GM10248 (cell line): Measurements from ENCODE around the gene CRIP2.

ENCODE experiments used
- CTCF ChIA-PET: fragments of 300-600 bp; sonication (Branson Sonifier 250); formaldehyde crosslinking; extraction: SDS; loops from one replicate; lab custom pipeline; 2021; ENCODE audit warnings: antibody characterized with exemption; lab: Yijun Ruan, JAX
- POLR2A ChIA-PET: fragments of 350-650 bp; sonication (Branson Sonifier 250); formaldehyde crosslinking; extraction: SDS; loops from one replicate; lab custom pipeline; 2020; ENCODE audit warnings: antibody characterized with exemption; lab: Yijun Ruan, JAX
- DNase-seq: peaks from one replicate; pipeline ENCODE4 v3.0.0; 2012; ENCODE audit errors: extremely low spot score
- TF ChIP-seq, protein P1 (sequence below): IDR thresholded peaks from 2 replicates; pipeline ENCODE4 v1.5.1; 2012; ENCODE audit warnings: mild to moderate bottlenecking, low read depth; ENCODE audit errors: extremely low read depth, missing control alignments, control extremely low read depth

CRIP2 gene

DNA sequence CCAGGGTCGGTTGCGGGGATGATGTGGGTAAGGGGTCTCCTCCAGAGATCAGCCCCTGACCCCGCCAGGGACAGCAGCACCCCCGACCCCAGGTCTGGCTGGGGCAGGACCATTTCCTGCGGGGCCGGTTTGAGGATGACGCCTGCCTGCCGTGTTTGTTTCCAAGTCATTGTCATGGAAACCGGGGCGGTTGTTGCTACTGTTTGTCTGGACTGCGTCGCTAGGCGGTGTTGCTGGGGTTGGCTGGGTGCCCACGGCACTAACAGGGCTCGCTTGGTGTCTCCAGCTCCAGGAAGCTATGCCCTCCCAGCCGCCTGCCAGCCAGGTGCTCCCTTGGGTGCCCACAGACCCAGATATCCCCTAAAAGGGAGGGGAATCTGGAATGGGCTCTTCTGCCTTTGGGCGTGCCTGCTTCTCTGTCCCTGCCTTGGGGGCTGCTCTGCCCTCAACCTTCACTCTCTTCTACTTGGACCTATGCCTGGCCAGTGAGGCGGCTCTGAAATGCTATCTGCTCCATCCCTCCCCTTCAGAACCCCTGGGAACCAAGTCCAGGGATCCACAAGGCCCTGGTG is 7.4 kb downstream of the CRIP2 start:
- CTCF ChIA-PET = interaction anchor here (0.6 to 3.5 kb wide), 17 partner anchors 10 to 391 kb away, joined by 3 to 91 read pairs (median 9); partner anchors contain the start of genes BRF1 and TEDC1
- POLR2A ChIA-PET = no interaction called here
- TF ChIP-seq, protein P1, sequence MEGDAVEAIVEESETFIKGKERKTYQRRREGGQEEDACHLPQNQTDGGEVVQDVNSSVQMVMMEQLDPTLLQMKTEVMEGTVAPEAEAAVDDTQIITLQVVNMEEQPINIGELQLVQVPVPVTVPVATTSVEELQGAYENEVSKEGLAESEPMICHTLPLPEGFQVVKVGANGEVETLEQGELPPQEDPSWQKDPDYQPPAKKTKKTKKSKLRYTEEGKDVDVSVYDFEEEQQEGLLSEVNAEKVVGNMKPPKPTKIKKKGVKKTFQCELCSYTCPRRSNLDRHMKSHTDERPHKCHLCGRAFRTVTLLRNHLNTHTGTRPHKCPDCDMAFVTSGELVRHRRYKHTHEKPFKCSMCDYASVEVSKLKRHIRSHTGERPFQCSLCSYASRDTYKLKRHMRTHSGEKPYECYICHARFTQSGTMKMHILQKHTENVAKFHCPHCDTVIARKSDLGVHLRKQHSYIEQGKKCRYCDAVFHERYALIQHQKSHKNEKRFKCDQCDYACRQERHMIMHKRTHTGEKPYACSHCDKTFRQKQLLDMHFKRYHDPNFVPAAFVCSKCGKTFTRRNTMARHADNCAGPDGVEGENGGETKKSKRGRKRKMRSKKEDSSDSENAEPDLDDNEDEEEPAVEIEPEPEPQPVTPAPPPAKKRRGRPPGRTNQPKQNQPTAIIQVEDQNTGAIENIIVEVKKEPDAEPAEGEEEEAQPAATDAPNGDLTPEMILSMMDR = no peak
- peak; percentile 95 for DNase-seq

DNA sequence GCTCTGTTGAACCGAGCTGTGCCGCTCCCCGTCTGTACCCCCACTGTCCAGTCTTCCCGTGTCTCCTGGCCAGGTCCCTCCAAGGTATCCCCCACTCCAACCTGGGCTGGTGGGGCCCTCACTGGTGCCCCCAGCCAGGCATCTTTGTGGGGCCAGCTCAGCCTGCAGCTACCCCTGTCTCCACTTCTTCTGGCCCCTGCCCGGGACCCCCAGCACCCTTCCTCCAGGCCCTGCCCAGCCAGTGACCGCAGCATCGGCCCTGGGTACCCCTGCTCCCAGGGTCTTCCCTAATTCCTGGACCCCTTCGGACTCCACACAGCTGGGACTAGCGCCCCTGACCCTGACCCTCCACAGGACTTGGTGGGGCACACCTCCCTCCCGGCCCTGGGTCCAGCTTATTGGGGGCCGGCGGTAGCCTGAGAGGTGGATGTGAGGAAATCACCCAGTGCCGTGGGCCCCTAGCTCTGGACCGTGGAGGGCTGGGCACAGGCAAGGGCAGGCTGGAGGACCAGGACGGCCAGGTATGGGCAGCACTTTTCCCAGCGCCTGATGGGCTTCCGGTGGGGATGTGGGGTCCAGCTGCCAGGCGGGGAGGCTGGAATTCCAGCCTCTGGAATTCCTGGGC is 8.0 kb downstream of the CRIP2 start:
- CTCF ChIA-PET = interaction anchor here (1.5 to 3.5 kb wide), 6 partner anchors 9 to 182 kb away, joined by 4 to 91 read pairs (median 19); partner anchors contain the start of genes BRF1 and TEDC1
- POLR2A ChIA-PET = no interaction called here
- DNase-seq = no peak
- TF ChIP-seq, protein P1 = no peak

DNA sequence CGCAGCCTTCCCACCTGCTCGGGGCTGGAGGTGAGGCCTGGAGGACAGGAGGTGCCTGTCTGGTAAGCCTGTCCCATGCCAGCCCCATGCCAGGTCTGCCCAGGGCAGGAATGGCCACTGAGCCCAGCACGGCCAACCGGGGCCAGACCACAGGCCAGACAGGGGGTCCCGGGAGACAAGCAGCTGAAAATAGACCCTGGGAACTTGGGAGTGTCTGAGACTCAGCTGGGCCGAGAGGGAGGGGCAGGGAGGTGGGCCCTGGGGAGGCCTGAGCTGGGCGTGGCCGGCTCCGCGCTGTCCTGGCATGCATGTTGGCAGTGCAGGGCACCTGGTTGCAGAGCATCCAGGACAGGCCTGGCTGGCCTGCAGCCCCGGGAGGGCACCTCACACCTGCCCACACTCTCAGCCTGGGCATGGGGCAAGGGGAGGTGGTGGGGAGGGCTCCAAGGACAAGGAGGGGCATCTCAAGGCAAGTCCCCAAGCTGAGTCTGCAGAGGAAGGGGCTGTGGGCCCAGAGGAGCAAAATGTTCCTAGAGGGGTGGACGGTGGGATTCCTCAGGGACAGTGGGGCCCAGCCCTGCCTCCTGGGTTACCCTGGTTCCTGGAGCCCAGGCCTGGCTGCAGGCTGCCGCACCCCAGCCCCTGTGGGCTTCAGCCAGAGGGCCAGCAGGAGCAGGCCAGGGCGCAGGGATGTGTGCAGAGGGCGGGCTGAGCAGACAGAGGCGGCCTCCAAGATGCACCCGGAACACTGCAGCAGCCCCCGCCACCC is 8.9 kb downstream of the CRIP2 start:
- TF ChIP-seq, protein P1 = no peak
- ChIA-PET POLR2A (interaction anchor here (0.6 kb wide), 1 partner anchor 374 kb away, joined by 4 read pairs; no protein-coding TSS in a partner anchor), CTCF (interaction anchor here (0.7 to 3.5 kb wide), 4 partner anchors 8 to 509 kb away, joined by 3 to 91 read pairs (median 20); partner anchors contain the start of genes BRF1 and TEDC1)
- DNase-seq = no peak

DNA sequence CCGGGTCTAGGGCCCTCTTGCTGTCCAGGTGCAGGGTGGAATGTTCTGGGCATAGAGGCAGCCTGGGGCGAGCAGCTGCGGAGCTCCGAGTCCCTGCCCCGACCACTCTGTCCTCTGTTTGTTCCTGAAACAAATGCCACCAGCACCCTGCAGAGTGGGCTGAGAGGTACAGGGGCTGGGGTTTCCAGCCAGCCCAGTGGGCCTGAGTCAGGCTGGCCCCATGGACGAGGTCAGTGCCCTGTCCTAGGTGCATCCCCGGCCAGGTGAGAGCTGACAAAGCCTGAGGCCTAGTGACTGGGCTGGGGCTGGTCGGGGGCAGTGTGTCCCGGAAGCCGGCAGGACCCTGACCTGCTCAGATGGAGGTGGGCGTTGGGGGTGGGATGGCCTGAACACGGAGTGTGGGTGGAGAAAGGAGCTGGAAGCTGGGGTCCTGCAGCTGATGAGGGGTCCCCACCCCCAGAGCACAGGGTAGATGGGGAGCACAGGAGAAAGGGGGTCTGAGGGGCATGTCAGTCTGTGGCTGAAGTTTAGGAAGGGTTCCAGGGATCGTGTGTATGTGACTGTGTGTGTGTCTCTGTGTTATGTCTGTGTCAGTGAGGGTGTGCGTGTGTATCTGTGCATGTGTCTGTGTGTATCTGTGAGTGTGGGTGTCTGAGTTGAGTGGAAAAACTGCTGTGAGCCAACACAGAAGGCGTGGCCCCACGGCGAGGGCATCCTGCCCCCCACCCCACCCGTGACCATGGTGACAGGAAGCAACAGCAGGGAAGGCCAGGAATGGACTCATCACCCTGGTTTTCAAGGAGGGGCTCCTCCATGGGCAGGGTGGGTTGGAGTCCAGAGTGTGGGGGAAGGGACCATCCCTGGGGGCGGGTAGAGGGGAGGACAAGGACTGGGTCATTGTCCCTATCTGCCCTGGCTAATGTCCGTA is 9.7 kb downstream of the CRIP2 start:
- POLR2A ChIA-PET = interaction anchor here (0.6 kb wide), 2 partner anchors 55 to 374 kb away, joined by 3 to 4 read pairs; no protein-coding TSS in a partner anchor

DNA sequence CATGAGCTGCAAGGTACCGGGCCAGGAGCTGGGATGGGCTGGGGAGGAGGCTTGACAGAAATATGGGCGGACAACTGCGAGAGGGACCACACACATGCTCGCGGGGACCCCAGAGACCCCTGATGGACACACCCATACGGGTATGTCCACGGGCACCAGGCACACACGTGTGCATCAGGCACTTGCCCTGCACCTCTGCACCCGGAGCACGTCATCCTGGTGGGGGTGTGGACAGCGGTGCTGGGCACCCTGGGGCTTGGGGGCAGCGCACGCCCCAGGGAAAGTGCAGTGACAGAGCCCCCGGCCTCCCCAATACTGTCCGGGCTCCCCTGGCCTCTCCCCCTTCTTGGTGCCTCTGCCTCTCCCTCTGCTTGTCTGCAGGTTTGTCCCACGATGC is 10.4 kb downstream of the CRIP2 start:
- CTCF ChIA-PET = no interaction called here
- DNase-seq = no peak
- POLR2A ChIA-PET = interaction anchor here (0.6 kb wide), 1 partner anchor 55 kb away, joined by 3 read pairs; no protein-coding TSS in a partner anchor
- TF ChIP-seq, protein P1 = no peak

More for the DNA sequence above, 9.7 kb downstream of the CRIP2 start:
- TF ChIP-seq, protein P1 = no peak
- DNase-seq = no peak
- CTCF ChIA-PET = interaction anchor here (0.7 kb wide), 1 partner anchor 510 kb away, joined by 3 read pairs; no protein-coding TSS in a partner anchor
